Ectodermal cell (in vitro differentiated cells): Measurements from ENCODE around the gene DAPK1.

Source experiments
- H3K27ac ChIP-seq: 2 replicates; pipeline ENCODE4 v1.7.0; 2013; ENCODE audit warnings: mild to moderate bottlenecking, low read depth, low read length; ENCODE audit not compliant: insufficient read depth, poor library complexity, severe bottlenecking
- H3K27me3 ChIP-seq: 2 replicates; pipeline ENCODE4 v1.7.0; 2013; ENCODE audit warnings: mild to moderate bottlenecking, low read length; ENCODE audit not compliant: insufficient read depth, control insufficient read depth, poor library complexity, severe bottlenecking
- H3K36me3 ChIP-seq: one replicate; pipeline ENCODE4 v1.7.0; 2013; ENCODE audit warnings: low read length; ENCODE audit not compliant: control insufficient read depth, insufficient read depth
- H3K4me1 ChIP-seq: one replicate; pipeline ENCODE4 v1.7.0; 2013; ENCODE audit warnings: low read length; ENCODE audit not compliant: control insufficient read depth, insufficient read depth
- H3K4me3 ChIP-seq: 2 replicates; pipeline ENCODE4 v1.7.0; 2013; ENCODE audit warnings: low read depth, low read length, control low read depth; ENCODE audit not compliant: insufficient read depth
- H3K9me3 ChIP-seq: 2 replicates; pipeline ENCODE4 v1.7.0; 2013; ENCODE audit warnings: mild to moderate bottlenecking, low read length, moderate library complexity; ENCODE audit not compliant: control insufficient read depth
- WGBS, 2 experiments: methylation state at CpG; one replicate each; pipeline ENCODE4 v1.1.7; 2013; ENCODE audit warnings: missing lambda C conversion rate in 2 of 2; 5-methylcytosine and 5-hydroxymethylcytosine counted together

DAPK1 gene

DNA sequence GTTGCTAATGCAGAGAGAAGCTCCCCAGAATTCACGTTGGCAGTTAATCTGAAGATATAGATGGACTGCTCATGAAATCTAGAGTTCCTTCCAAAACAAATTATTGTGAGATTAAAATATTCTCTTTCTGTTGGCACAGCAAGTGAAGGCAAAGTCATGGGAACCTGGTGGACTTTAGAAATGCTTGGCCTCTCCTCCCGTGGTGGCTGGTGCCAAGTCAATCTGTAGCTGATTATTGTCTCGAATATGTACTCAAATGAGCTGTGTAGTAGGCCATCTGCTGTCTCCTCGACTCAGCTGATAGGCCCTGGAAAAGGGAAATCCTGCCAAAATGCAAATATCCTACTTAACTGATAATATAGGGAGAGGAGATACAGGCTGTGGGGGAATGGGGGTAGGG lies 69.3 kb downstream of the DAPK1 start:
- WGBS, 2 experiments, result 90 to 91% methylated on average over 4 of the region's 4 CpGs
- no peaks in the 10 kb centered on the region for H3K36me3 ChIP-seq
- H3K27ac ChIP-seq, result no peak overlapping the region
- H3K9me3 ChIP-seq, result no peaks in the 10 kb centered on the region
- H3K27me3 ChIP-seq, result no peaks in the 10 kb centered on the region
- H3K4me3 ChIP-seq, result no peak overlapping the region
- peaks cover 26% of the 10 kb centered on the region for H3K4me1 ChIP-seq

DNA sequence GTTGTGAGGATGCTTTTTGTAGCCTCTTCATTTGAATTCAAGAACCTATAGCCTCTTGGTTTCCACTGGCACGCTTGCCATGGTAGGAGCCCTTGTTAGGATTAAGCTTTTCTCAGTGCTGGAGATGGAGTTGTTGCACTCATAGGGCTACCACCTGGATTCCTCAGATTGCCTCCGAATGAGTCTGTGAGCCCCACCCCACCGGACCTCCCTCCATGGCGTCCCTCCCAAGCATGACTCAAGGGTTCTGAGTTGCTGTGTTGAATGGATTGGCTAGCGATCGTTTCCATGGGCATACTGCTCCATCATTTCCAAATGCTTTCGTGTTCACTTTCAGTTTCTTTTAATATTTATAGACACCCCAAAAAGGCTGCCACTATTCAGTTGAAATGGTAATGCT lies 69.9 kb downstream of the DAPK1 start:
- 86 to 90% methylated on average over 7 of the region's 7 CpGs for WGBS, 2 experiments
- peaks cover 26% of the 10 kb centered on the region for H3K4me1 ChIP-seq
- H3K27me3 ChIP-seq, result no peaks in the 10 kb centered on the region
- H3K36me3 ChIP-seq, result no peaks in the 10 kb centered on the region
- H3K9me3 ChIP-seq, result no peaks in the 10 kb centered on the region
- H3K27ac ChIP-seq, result no peak overlapping the region
- H3K4me3 ChIP-seq, result no peak overlapping the region

- WGBS, 2 experiments, result 90 to 94% methylated on average over 9 of the region's 9 CpGs
Measured at GRCh38 chr9:87567983-87568382, 70.3 kb downstream of the DAPK1 start.

GRCh38 chr9:87568401-87568800 lies 70.7 kb downstream of the DAPK1 start:
- Histone ChIP-seq H3K36me3 (no peaks in the 10 kb centered on the region), H3K9me3 (no peaks in the 10 kb centered on the region), H3K4me1 (peaks cover 26% of the 10 kb centered on the region), H3K4me3 (no peak overlapping the region), H3K27ac (no peak overlapping the region), H3K27me3 (no peaks in the 10 kb centered on the region)
- WGBS, 2 experiments, result 77 to 100% methylated on average over 3 of the region's 3 CpGs

More at GRCh38 chr9:87567983-87568382, 70.3 kb downstream of the DAPK1 start:
- H3K9me3 ChIP-seq, result no peaks in the 10 kb centered on the region
- H3K4me1 ChIP-seq, result peaks cover 26% of the 10 kb centered on the region
- no peaks in the 10 kb centered on the region for H3K36me3 ChIP-seq
- no peaks in the 10 kb centered on the region for H3K27me3 ChIP-seq
- no peak overlapping the region for H3K4me3 ChIP-seq
- no peak overlapping the region for H3K27ac ChIP-seq

- Histone ChIP-seq H3K27ac (no peak overlapping the region), H3K4me3 (no peak overlapping the region), H3K27me3 (no peaks in the 10 kb centered on the region), H3K9me3 (no peaks in the 10 kb centered on the region), H3K36me3 (no peaks in the 10 kb centered on the region), H3K4me1 (peaks cover 26% of the 10 kb centered on the region)
- WGBS, 2 experiments, result 90 to 94% methylated on average over 4 to 6 of the region's 6 CpGs
Measured at GRCh38 chr9:87569008-87569509, 71.4 kb downstream of the DAPK1 start.

DNA sequence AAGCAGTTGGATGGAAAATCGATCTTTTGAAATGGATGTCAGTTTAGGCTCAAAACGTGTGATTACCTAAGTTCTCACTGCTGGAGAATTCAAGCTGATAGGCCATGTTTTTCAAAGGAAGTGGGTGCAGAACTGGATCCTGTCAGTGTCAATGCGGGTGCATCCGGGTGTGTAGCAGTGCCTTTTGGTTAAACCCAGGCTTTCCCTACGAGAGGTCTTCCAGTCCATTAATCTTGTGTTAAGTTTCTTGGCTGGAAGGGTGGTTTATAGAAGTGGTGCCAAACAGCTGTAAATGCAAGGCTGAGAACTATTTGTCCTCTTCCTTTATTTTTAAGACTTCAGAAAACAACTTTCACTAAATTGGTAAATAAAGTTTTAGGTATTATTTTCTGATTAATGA lies 71.9 kb downstream of the DAPK1 start:
- H3K27me3 ChIP-seq, result no peaks in the 10 kb centered on the region
- H3K36me3 ChIP-seq, result no peaks in the 10 kb centered on the region
- H3K4me3 ChIP-seq, result no peak overlapping the region
- WGBS, 2 experiments, result 82 to 84% methylated on average over 5 of the region's 5 CpGs
- peaks cover 26% of the 10 kb centered on the region for H3K4me1 ChIP-seq
- H3K27ac ChIP-seq, result no peak overlapping the region
- H3K9me3 ChIP-seq, result no peaks in the 10 kb centered on the region

GRCh38 chr9:87570000-87570908 lies 72.6 kb downstream of the DAPK1 start:
- no peak overlapping the region for H3K27ac ChIP-seq
- H3K4me1 ChIP-seq, result peaks cover 26% of the 10 kb centered on the region
- no peaks in the 10 kb centered on the region for H3K36me3 ChIP-seq
- H3K27me3 ChIP-seq, result no peaks in the 10 kb centered on the region
- no peak overlapping the region for H3K4me3 ChIP-seq
- 84 to 87% methylated on average over 3 of the region's 3 CpGs for WGBS, 2 experiments
- H3K9me3 ChIP-seq, result no peaks in the 10 kb centered on the region

- no peaks in the 10 kb centered on the region for H3K36me3 ChIP-seq
- no peaks in the 10 kb centered on the region for H3K9me3 ChIP-seq
- H3K27ac ChIP-seq, result no peak overlapping the region
- H3K27me3 ChIP-seq, result no peaks in the 10 kb centered on the region
- H3K4me1 ChIP-seq, result peaks cover 26% of the 10 kb centered on the region
- no peak overlapping the region for H3K4me3 ChIP-seq
- 94 to 96% methylated on average over 6 of the region's 6 CpGs for WGBS, 2 experiments
Measured at GRCh38 chr9:87572719-87573118, 75.1 kb downstream of the DAPK1 start.

DNA sequence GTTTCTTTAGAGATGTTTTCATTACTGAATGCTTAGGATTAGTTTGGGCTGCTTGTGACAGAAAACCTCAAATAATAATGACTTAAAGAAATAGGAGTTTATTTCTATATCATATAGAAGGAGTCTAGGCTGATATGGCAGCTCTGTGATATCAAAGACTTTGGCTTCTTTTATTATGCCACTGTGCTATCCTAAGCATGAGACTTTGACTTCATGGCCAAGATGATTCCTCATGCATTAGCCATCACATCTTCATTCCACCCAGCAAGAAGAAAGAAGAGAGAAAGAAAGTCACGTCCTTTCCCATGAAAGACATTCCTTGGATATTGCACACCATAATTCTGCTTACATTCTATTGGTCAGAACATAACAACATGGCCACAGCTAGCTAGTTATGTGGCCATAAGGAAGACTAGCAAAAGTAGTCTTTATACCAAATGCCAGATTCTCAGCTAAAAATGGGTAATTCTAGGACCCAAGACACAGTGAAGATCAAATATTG lies 76.2 kb downstream of the DAPK1 start:
- Histone ChIP-seq H3K9me3 (no peaks in the 10 kb centered on the region), H3K4me3 (no peak overlapping the region), H3K36me3 (no peaks in the 10 kb centered on the region), H3K27ac (no peak overlapping the region), H3K27me3 (no peaks in the 10 kb centered on the region), H3K4me1 (peaks cover 16% of the 10 kb centered on the region)
- 83% methylated on average over 1 of the region's 1 CpG; no CpG with 5 or more reads in 1 of the 2 experiments for WGBS, 2 experiments

GRCh38 chr9:87577746-87578145 lies 80.1 kb downstream of the DAPK1 start:
- H3K27me3 ChIP-seq, result no peaks in the 10 kb centered on the region
- no peaks in the 10 kb centered on the region for H3K4me1 ChIP-seq
- WGBS, 2 experiments, result 89 to 90% methylated on average over 6 to 7 of the region's 7 CpGs
- no peaks in the 10 kb centered on the region for H3K9me3 ChIP-seq
- no peaks in the 10 kb centered on the region for H3K36me3 ChIP-seq
- no peak overlapping the region for H3K4me3 ChIP-seq
- H3K27ac ChIP-seq, result no peak overlapping the region
